GM12878 (cell line): Measurements from ENCODE around the gene GRK1.

Experiments
- MTA3 ChIP-seq: IDR thresholded peaks from 2 replicates; pipeline ENCODE4 v1.6.1; 2012; ENCODE audit warnings: low read length, inconsistent platforms, borderline replicate concordance
- POLR2AphosphoS5 ChIP-seq: IDR thresholded peaks from 2 replicates; pipeline ENCODE4 v1.6.1; 2011; ENCODE audit warnings: mild to moderate bottlenecking, low read length, inconsistent platforms
- TF ChIP-seq, protein P1 (sequence below), 3 experiments: IDR thresholded peaks in 2 of 3; conservative IDR thresholded peaks in 1 of 3; 2 replicates each; pipeline ENCODE4 v1.5.1; 2011; ENCODE audit warnings: low read depth in 3 of 3, low read length in 3 of 3, mild to moderate bottlenecking in 3 of 3, control low read depth in 2 of 3, moderate library complexity in 2 of 3, inconsistent platforms in 1 of 3, mixed read lengths in 1 of 3; ENCODE audit not compliant: control insufficient read depth in 2 of 3, insufficient read depth in 1 of 3; ENCODE audit errors: extremely low read depth in 1 of 3

DNA sequence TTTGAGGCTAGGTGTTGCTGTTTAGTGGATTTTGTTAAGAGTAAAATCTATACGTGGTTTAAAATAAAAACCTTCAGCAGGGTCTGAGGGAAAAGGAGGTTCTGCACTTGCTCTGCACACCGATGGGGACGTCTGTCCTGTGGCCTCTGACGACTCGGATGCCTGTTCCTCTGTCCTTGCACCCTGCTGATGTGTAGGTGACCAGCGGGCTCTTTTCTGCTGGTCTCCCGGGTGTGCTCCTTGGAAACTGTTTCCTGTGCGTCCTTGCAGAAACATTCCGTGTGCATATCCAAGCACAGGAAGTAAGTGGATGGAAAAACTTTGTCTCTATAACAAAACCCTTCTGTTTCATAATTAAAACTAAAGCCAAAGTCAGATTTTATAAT lies 12.9 kb upstream of the GRK1 start:
- no peak for TF ChIP-seq POLR2AphosphoS5
- TF ChIP-seq MTA3: no peak
- TF ChIP-seq, protein P1, sequence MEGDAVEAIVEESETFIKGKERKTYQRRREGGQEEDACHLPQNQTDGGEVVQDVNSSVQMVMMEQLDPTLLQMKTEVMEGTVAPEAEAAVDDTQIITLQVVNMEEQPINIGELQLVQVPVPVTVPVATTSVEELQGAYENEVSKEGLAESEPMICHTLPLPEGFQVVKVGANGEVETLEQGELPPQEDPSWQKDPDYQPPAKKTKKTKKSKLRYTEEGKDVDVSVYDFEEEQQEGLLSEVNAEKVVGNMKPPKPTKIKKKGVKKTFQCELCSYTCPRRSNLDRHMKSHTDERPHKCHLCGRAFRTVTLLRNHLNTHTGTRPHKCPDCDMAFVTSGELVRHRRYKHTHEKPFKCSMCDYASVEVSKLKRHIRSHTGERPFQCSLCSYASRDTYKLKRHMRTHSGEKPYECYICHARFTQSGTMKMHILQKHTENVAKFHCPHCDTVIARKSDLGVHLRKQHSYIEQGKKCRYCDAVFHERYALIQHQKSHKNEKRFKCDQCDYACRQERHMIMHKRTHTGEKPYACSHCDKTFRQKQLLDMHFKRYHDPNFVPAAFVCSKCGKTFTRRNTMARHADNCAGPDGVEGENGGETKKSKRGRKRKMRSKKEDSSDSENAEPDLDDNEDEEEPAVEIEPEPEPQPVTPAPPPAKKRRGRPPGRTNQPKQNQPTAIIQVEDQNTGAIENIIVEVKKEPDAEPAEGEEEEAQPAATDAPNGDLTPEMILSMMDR (IDR thresholded peaks at IDR 0.05 in 2 of 3, conservative IDR thresholded peaks at IDR 0.05 in 1 of 3; ENCODE audit: control insufficient read depth in 2 of 3, extremely low read depth in 1 of 3, insufficient read depth in 1 of 3, low read depth in 3 of 3, low read length in 3 of 3): no peak
